Tongue (tissue), 2 donors: ENCODE results near the gene KCNK10. TPM values are rescaled to one million over a fixed set of nuclear protein-coding genes. Genes with fewer than 3 reads are reported as not detected.

Experiments used
- DNase-seq: peaks from one replicate; pipeline ENCODE4 v3.0.0-alpha.2; 2015
- total RNA-seq: library from RNA; depleted of rRNA; stranded (reverse); fragments of >200 nt; gene quantifications from one replicate; pipeline ENCODE4 v1.2.3, GENCODE V29; 2014

Gene KCNK10, protein sequence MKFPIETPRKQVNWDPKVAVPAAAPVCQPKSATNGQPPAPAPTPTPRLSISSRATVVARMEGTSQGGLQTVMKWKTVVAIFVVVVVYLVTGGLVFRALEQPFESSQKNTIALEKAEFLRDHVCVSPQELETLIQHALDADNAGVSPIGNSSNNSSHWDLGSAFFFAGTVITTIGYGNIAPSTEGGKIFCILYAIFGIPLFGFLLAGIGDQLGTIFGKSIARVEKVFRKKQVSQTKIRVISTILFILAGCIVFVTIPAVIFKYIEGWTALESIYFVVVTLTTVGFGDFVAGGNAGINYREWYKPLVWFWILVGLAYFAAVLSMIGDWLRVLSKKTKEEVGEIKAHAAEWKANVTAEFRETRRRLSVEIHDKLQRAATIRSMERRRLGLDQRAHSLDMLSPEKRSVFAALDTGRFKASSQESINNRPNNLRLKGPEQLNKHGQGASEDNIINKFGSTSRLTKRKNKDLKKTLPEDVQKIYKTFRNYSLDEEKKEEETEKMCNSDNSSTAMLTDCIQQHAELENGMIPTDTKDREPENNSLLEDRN
- 0.92 TPM for total RNA-seq

DNA sequence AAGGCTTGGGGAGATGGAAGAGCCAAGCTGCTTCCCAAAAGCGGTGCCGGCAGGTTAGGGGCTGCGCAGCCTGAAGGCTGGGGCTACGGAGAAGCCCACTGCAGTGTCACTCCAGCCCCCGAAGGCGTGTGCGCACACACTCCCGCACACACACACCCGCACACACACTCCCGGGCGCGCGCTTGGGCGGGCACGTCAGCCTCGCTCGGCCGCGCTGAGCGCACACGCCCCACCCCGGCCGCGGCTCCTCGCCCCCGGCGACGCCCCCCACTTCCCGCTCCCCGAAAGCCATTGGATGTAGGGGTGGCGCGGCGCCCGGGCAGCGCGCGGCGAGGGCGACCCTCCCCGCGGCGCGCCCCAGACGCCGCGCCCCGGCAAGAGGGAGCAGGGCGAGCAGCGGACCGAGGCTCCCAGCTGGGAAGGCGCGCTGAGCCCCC lies at the start of gene KCNK10:
TSS of gene KCNK10 (minus strand) at position 184 of the 437 bp plus-strand sequence. CDS start 471 bp downstream, outside the sequence.
- peak; percentile 38 for DNase-seq

DNA sequence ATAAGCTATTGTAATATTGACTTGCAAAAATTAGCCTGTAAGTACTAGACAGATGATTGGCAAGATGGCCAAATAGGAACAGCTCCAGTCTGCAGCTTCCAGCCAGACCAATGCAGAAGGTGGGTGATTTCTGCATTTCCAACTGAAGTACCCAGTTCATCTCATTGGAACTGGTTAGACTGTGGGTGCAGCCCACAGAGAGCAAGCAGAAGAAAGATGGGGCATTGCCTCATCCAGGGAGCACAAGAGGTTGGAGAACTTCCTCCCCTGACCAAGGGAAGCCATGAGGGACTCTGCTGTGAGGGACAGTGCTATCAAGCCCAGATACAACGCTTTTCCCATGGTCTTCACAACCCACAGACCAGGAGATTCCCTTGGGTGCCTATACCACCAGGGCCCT lies 46.4 kb upstream of the KCNK10 start:
- DNase-seq, result no peak

DNA sequence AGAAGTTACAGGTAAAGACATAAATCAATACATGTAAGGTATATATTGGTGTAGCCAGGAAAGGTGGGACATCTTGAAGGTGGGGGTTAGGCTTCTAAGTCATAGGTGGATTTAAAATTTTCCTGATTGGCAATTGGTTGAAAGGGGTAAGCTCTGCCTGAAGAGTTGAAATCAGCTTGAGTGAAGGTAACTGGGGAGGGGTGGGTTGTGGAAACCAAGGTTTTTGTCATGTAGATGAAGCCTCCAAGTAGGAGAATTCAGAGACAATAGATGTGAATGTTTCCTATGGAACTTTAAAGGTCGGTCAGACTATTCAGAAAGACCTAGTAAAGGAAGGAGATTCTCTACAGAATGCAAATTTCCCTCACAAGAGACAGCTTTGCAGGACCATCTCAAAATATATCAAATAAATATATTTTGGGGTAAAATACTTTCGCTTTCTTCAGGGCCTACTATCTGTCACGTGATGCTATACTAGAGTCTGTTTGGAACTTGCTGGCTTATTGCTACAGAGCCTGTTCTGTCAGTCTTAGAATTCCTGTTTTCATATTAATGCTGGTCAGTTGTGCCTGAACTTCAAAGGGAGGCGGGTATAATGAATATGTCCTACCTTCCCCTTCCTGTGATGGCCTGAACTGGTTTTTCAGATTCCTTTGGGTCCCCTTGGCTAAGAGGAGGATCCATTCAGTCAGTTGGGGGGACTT lies 41.8 kb upstream of the KCNK10 start:
- no peak for DNase-seq

DNA sequence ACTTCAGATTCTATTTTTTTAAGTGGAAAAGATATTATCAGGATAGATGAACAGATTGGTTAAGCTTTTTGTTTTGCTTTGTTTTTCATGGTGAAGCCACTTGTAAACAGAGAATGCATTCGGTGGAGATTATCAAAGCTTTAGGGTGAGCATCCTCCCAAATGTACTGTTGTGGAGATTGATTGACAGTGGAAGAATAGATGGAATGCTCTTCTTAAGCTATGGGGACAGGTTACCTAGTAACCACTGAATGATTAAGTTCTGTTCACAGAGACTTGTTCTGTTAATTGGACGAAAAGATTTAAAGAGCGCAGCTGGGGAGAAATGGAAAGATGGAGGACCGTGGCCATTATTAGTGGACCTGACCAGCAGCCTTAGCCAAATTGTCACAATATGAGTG lies 40.6 kb upstream of the KCNK10 start:
- no peak for DNase-seq

DNA sequence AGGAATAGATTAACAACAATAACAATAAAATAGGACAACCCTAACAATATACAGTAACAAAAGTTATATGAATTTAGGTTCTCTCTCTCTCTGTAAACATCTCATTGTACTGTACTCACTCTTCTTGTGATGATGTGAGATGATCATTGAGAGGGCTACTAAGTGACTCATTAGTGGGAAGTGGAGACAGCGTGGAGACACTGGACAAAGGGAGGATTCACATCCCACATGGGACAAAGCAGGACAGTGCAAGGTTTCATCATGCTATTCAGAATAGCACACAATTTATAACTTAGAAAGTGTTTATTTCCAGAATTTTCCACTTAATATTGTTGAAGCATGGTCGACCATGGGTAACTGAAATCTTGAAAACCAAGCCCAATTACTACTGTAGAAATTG lies 36.4 kb upstream of the KCNK10 start:
- DNase-seq, result no peak

DNA sequence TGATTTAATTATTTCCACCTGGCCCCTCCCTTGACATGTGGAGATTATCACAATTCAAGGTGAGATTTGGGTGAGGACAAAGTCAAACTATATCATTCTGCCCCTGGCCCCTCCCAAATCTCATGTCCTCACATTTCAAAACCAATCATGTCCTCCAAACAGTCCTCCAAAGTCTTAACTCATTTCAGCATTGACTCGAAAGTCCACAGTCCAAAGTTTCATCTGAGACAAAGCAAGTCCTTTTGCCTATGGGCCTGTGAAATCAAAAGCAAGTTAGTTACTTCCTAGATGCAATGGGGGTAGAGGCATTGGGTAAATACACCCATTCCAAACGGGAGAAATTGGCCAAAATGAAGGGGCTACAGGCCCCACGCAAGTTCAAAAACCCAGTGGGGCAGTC lies 31.3 kb upstream of the KCNK10 start:
- no peak for DNase-seq

DNA sequence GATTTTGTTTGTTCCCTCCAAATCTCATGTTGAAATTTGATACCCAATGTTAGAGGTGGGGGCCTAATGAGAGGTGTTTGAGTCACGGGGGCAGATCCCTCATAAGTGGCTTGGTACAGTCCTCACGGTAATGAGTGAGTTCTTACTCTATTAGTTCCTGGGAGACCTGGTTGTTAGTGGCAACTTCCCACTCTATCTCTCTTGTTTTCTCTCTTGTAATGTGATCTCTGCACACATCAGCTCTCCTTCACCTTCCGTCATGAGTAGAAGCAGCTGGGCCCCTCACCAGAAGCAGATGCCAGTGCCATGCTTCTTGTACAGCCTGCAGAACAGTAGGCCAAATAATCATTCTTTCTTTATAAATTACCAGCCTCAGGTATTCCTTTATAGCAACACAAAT lies 29.6 kb upstream of the KCNK10 start:
- peak; percentile 43 for DNase-seq

DNA sequence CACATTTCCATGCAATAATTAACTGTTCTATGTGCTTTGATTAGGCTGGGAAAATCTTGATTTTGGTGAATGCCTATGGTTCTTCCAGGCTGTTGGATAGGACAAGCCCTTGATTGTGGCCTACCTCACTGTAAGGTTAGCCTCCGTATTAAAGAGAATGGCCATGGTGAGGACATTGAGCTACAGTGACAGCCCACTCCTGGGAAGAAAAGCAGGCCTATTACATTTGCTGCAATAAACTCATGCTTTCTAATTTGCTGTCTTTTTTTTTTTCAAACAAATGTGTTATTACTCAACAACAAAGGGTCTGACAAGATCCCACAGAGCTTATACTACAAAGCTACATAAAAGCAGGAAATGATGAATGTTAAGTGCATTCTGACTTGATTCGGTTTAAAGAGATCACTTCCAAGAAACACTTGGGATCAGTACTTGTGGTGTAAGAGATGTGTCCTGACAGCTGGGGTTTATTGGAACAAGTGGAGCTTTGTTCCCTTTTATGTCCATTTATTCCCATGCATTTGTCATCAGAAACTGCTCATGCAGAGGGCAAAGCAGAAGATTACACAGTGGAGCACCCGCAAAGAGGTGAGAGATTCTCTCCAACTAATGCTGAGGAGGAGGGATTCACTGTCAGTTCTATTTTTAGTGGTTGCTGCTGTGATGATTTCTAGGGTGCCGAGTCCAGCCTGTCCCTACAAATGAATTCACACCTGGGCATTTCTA lies 29.1 kb upstream of the KCNK10 start:
- peak; percentile 80 for DNase-seq

DNA sequence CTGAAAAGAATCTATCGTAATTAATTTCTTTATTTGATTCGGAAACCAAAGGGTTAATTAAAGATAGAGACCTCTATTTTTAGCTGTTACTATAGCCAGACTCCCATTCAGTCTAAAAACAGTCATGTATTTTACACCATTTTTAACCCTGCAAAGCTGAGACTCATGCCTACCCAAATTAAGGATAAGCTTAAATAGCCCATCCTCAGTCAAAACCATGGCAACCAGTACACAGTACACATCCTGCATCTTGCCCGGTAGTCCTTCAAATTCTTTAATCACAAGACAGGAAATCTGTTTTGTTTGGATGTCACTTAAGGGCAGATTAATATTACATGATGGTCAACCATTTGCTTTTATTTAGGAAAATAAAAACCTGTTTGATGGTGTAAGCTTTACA lies 25.5 kb upstream of the KCNK10 start:
- peak; percentile 11 for DNase-seq

DNA sequence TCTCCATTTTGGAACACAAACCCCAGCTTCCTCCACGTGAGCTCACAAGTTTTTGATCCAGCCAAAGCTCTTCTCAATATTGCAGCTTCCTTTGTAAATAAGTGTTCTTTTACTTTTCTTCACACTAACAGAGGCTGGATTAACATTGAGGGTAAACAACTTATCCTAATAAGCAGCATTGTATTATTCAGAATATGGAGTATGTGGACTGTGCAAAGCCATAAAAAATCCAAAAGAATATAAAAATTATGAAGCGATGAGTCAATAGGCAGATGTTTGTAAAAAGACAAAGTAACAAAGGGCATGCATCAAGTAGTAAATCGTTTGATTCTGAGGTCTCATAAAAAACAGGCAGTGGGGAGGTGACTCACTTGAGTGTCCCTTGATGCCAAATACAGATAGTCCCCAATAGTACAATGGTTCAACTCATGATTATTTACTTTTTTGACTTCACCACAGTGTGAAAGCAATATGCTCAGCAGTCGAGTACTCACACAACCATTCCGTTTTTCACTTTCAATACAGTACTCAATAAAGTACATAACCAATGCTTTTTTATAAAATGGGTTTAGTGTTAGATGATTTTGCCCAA lies 23.1 kb upstream of the KCNK10 start:
- DNase-seq, result no peak

DNA sequence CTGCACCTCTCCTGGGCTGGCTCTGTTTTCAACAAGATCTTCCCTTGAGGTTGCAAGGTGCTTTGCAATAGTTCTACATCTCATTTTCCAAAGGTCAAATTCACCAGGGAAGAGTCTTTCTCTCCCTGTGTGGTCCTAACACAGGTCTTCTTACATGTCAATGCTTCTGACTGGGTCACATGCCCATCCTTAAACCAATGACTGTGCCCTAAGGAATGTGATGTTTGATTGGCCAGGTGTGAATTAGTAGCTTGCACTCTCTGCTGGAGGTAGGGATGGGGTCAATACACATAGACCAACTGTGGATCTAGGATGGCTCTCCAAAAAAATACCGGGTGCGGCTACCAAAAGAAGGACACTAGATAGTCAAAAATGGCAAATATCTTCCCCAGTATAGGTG lies 19.9 kb upstream of the KCNK10 start:
- no peak for DNase-seq

DNA sequence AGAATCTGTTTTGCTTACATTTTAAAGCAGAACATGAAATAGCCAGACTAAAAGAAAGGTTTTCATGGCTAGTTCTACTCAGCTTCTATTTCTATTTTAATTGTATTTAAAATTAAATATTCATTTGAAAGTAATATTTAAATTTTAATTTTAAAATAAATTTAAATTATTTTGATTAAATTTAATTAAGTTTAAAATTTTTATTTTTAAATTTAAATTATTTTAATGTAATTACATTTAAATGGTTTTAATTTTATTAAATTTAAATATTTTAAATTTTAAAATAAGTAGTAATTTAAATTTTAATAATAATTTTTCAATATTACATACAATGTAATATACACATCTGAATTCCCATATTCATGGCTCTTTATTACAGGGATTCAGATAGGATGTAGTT lies 17.3 kb upstream of the KCNK10 start:
- DNase-seq, result no peak

DNA sequence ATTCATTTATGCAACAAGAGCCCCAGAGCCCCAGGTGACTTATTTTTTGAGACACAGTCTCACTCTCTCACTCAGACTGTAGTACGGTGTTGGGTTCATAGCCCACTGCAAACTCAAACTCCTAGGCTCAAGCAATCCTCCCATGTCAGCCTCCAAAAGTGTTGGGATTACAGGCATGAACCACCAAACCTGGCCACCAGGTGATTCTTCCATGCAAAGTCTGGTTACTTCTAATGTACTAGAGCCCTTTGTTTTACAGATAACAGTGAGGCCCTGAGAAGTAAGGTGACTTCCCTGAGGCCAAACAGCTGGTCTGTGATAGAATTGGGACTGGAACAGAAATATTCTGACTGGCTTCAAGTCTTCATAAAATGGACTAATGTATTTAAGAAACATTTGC lies 10.0 kb upstream of the KCNK10 start:
- no peak for DNase-seq

DNA sequence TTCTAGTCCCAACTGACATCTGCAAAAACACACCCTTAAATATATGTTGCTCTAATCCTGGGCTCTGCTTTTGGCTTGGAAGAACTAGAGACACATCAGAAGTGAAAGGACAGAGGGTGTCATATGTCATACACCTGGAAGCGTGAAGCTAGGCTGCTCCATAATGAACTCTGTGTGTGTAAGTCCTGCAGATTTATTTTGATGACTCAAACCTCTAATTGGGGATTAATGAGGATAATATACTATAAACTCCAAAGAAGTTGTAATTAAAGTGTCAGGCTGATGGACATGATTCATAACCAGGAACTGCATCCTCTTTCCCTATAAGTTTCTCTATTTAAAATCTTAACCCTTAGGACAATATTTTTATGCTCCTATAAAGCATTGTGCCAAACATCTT lies 4.4 kb upstream of the KCNK10 start:
- DNase-seq, result no peak

DNA sequence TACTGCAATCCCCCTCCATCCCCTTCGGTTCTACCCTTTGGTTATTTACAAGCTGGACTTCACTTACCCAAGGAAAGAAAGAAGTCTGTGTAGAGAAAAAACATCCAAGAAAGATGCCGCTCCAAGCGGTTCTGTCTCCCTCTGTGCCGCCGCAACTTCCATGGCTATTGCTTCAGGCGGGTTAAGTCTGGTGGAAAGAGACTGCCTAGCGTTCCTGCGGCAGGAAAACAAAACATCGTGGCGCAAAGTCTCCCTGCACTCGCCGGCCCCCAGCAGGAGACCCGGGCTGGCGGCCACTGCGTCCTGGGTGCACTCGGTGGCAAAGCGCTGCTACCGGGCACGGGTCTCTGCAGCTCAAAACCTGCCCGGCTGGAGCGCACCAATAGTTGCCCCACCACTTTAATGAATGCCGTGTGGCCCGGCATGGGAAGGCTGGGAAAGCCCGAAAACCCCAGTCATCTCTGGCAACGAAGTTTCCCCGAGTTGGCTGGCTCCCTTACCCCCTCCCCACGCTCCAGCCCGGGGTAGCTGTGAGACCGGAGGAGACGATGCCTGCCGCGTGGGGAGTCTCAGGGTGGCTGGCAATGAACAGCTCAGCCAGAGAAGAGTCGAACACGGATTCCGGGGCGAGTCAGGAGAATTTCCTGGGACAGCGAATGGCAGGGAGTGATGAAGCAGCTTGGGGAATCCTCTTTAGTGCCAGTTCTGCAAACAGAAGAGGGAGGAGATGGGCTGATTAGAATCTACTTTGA lies 3.5 kb upstream of the KCNK10 start:
- no peak for DNase-seq

DNA sequence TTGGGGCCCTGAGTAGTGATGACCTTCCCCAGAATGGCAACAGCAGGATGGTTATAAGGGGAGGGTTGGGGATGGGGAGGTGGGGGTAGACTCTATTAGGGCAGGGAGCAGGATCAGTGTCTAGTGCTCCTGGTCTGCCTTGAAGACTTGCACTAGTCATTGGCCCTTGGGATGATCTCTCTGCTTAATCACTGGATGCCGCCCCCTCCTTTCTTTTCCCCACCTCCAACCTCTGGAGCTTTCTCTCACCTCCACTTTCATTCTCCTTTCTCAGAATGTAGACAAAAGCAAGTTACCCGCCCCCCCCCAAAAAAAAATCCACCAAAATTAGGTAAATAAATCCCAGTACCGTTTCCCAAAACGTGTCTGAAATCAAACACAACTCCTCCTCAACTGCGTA lies 2.8 kb upstream of the KCNK10 start:
- DNase-seq, result no peak

DNA sequence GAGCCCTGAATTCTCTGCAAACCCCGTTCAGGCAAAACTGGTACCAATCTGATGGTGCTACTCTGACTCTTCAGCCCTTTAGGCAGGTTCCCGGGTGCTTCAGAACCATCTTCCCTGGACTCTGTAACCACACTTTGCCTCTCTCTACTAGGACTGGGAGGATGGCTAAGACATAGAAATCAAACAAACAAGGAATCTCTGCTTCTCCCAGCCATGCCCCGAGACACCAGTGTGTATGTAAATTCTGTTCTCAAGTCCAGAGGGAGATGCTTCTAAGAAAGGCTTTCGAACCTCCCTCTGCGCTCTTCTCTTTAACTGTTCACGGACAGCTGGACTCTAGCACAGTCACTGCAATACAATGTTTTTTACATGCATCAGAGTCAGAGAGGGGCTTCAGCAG lies 1.9 kb upstream of the KCNK10 start:
- no peak for DNase-seq

DNA sequence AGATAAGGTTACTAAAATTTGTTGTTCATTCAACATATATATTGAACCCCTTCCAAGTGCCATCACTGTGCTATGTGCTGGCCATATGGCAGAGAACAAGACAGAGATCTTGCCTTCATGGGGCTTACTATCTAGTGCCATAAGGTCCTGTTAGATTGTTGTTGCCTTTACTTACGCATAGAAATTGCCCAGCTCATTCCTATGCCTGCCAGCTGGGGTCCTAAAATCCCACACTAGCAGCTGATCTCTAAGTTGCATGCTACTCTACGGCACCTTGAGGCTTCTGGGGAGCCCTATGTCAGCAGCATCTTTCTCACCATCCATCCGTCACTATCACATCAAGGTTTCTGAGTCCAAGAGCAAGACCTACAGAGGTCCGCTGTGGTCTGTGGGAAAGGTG lies 1.4 kb upstream of the KCNK10 start:
- DNase-seq, result no peak

DNA sequence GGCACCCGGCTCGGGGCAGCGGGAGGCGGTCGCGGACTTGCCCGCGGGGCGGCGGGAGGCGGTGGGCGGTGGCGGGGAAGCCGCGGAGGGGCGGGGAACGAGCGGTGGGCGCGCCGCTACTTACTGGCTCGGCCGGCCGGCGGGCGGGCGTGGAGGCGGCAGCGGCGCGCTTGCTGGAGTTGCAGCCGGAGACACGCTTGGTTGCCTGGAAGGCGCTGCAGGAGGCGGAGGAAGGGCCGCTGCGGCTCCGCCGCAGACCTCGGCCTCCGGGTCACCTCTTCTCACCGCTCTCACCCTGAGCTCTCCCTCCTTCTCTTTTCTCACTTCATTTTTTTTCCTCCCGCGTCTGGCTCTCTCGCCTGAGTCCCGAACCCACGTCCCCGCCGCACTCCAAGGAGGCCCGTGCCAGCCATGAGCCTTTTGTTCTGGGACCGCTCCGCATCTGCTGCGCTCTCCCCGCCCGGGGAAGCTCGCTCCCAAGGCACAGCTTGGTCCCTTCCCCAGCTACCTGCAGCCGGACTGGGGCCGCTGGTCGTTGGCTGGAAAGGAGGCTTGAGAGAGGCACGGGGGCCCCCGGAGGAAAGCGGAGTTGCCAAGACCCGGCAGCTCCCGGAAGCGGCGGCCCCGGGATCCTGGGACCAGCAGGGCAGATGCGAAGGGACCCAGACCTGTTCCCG lies 592 bp upstream of the KCNK10 start:
- DNase-seq, result peak; percentile 61

DNA sequence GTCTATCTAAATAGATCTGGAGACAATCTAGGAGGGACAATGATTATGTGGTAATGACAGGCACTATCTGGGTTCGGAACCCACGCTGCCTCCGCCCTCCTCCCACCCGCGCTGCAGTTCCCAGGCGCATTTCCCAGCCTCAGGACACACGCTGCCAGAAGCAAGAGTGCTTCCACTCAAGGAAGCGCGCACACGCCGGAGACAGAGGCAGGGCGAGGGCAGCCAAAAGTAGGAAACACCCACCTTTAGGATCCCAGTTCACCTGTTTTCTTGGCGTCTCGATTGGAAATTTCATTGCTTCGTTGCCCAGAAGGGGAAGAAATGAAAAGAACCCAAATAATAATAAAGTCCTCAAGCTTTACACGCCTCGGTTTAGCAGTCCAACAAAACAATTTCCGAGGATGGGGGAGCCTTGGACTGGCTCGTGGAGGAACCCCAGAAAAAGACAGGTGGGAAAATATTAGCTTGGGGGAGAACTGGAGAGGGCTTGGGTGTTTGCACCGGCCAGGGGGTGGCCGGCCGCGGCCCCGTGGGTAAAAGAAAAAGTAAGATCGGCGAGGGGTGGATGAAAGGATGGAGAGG lies 474 bp downstream of the KCNK10 start:
- DNase-seq, result no peak
